Measurements from ENCODE around the gene FER1L5. TPM values are rescaled to one million over a fixed set of nuclear protein-coding genes. Genes with fewer than 3 reads are reported as not detected.

FER1L5 gene
- total and polyA plus RNA-seq, 9 of the 15 experiments (the other 6 are each of a cell fraction or from before 2014, with no cell fraction given), result 0.01 TPM; not detected in 6

GRCh38 chr2:96608469-96609455 lies 33.8 kb upstream of the FER1L5 start:
- Histone ChIP-seq H2AFZ (ENCODE audit: low read depth, low read length) (no peak overlapping the region), H3K36me3 (ENCODE audit: control insufficient read depth, insufficient read depth, low read length) (peaks cover 96% of the 10 kb centered on the region), H3K79me2 (ENCODE audit: control insufficient read depth, insufficient read depth, low read length) (no peaks in the 10 kb centered on the region), H3K9me3 (replicated peaks; ENCODE audit: control insufficient read depth, insufficient read depth, low read depth, low read length) (no peaks in the 10 kb centered on the region), H3K27me3 (ENCODE audit: control insufficient read depth in 2 of 2, insufficient read depth in 2 of 2, low read length in 2 of 2) (no peaks in the 10 kb centered on the region), H4K20me1 (replicated peaks; ENCODE audit: control insufficient read depth, insufficient read depth, low read length) (no peaks in the 10 kb centered on the region), H3K9me1 (ENCODE audit: control insufficient read depth, insufficient read depth, low read length) (no peaks in the 10 kb centered on the region), H3K4me2 (ENCODE audit: insufficient read depth, low read length) (no peak overlapping the region), H3K4me1 (replicated peaks in 1 of 2; ENCODE audit: control insufficient read depth in 2 of 2, insufficient read depth in 2 of 2, low read length in 2 of 2) (peaks cover 0 to 3% of the 10 kb centered on the region in 2 experiments; a peak in 1 of 5 replicates), H3K4me3 (no peak overlapping the region), H3K9ac (ENCODE audit: insufficient read depth in 1 of 2, low read depth in 2 of 2, low read length in 2 of 2) (peak overlapping the region in 1 of 2 experiments; percentile 65; a peak in 1 of 4 replicates), H3K27ac (ENCODE audit: extremely low read depth, low read depth, low read length) (no peak overlapping the region; the same call in 2 of the 3 replicates)
- intact Hi-C loops (cut with micrococcal nuclease) (no loop called here), in situ Hi-C loops (cut with MboI) (no loop called here)
- no TSS peak for BruUV-seq (replicated peaks)
- WGBS (ENCODE audit: insufficient coverage, low coverage, missing lambda C conversion rate), result 94% methylated on average over 11 of the region's 13 CpGs
- ChIA-PET CTCF (ENCODE audit: low intra/inter-chr PET ratio) (no interaction called here), POLR2A (interaction anchor here (0.6 to 1.8 kb wide), 6 partner anchors 9 to 458 kb away, joined by 3 to 6 read pairs (median 3); no protein-coding TSS in a partner anchor)
- no peak for ATAC-seq
- peak in 1 of 4 experiments; percentile 15 for DNase-seq (ENCODE audit: extremely low read depth in 1 of 4, low spot score in 3 of 4)
- FAIRE-seq, result no peak
- TF ChIP-seq ZNF609 (CRISPR knock-in tag; IDR thresholded peaks at IDR 0.05; ENCODE audit: borderline replicate concordance) (no peak), PRMT5 (CRISPR knock-in tag; IDR thresholded peaks at IDR 0.05) (no peak), NR2C2 (CRISPR knock-in tag; IDR thresholded peaks at IDR 0.05) (no peak), NR2C2 (tag; IDR thresholded peaks at IDR 0.05) (peak; percentile 68), ZNF551 (CRISPR knock-in tag; IDR thresholded peaks at IDR 0.05) (no peak), SOX6 (IDR thresholded peaks at IDR 0.05) (0 out of 2 replicates have a peak, but pooled peaks have one; percentile 23), RREB1 (CRISPR knock-in tag; IDR thresholded peaks at IDR 0.05) (no peak), CSDE1 (IDR thresholded peaks at IDR 0.05) (no peak), DACH1 (IDR thresholded peaks at IDR 0.05; ENCODE audit: partially characterized antibody) (no peak), NCOA4 (IDR thresholded peaks at IDR 0.05; ENCODE audit: partially characterized antibody) (no peak), ZBED1 (IDR thresholded peaks at IDR 0.05) (no peak)
